ENCODE measurements around the gene P4HB.

Gene P4HB

GRCh38 chr17:81865733-81866439 is 5.6 kb upstream of the P4HB start:
- DNase-seq (ENCODE audit: extremely low spot score) = no peak

GRCh38 chr17:81865358-81865732 is 5.0 kb upstream of the P4HB start:
- POLR2A ChIA-PET = interaction anchor here (0.8 to 1.3 kb wide), 2 partner anchors 9 to 13 kb away, joined by 4 read pairs; no protein-coding TSS in a partner anchor
- CTCF ChIA-PET = no interaction called here

More at GRCh38 chr17:81865733-81866439, 5.6 kb upstream of the P4HB start:
- POLR2A ChIA-PET = interaction anchor here (0.6 to 1.5 kb wide), 4 partner anchors 9 to 28 kb away, joined by 3 to 4 read pairs (median 4); no protein-coding TSS in a partner anchor
- CTCF ChIA-PET = no interaction called here
- no peak for TF ChIP-seq CTCF (IDR thresholded peaks at IDR 0.05; ENCODE audit: control extremely low read depth, extremely low read depth, low read depth, missing control alignments)

GRCh38 chr17:81863833-81864768 is 3.8 kb upstream of the P4HB start:
- no peak for TF ChIP-seq CTCF (IDR thresholded peaks at IDR 0.05; ENCODE audit: control extremely low read depth, extremely low read depth, low read depth, missing control alignments)
- DNase-seq (ENCODE audit: extremely low spot score) = no peak
- ChIA-PET POLR2A (no interaction called here), CTCF (interaction anchor here (0.9 kb wide), 1 partner anchor 31 kb away, joined by 3 read pairs; the partner anchor contains the start of gene MCRIP1)

More at GRCh38 chr17:81865358-81865732, 5.0 kb upstream of the P4HB start:
- no peak for TF ChIP-seq CTCF (IDR thresholded peaks at IDR 0.05; ENCODE audit: control extremely low read depth, extremely low read depth, low read depth, missing control alignments)
- no peak for DNase-seq (ENCODE audit: extremely low spot score)

- POLR2A ChIA-PET = interaction anchor here (0.5 kb wide), 1 partner anchor 18 kb away, joined by 5 read pairs; no protein-coding TSS in a partner anchor
These were observed 2.9 kb upstream of the P4HB start for GRCh38 chr17:81863123-81863675.

GRCh38 chr17:81860756-81861568 is 627 bp upstream of the P4HB start:
- TF ChIP-seq CTCF (IDR thresholded peaks at IDR 0.05; ENCODE audit: control extremely low read depth, extremely low read depth, low read depth, missing control alignments) = no peak
- DNase-seq (ENCODE audit: extremely low spot score) = peak; percentile 99
- ChIA-PET CTCF (interaction anchor here (1.9 kb wide), 1 partner anchor 9 kb away, joined by 8 read pairs; no protein-coding TSS in a partner anchor), POLR2A (interaction anchor here (0.5 to 3.6 kb wide), 3 partner anchors 9 to 26 kb away, joined by 5 to 21 read pairs (median 6); no protein-coding TSS in a partner anchor)

More at GRCh38 chr17:81863123-81863675, 2.9 kb upstream of the P4HB start:
- TF ChIP-seq CTCF (IDR thresholded peaks at IDR 0.05; ENCODE audit: control extremely low read depth, extremely low read depth, low read depth, missing control alignments) = no peak
- DNase-seq (ENCODE audit: extremely low spot score) = no peak
- CTCF ChIA-PET = interaction anchor here (0.9 kb wide), 1 partner anchor 30 kb away, joined by 3 read pairs; the partner anchor contains the start of gene MCRIP1
